ENCODE data around the gene QSOX2.

The QSOX2 gene

GRCh38 chr9:136253246-136254130 is 7.9 kb upstream of the QSOX2 start:
- no peaks in the 10 kb centered on the region for H3K36me3 ChIP-seq (ENCODE audit: insufficient read depth, low read length)
- H3K4me3 ChIP-seq (ENCODE audit: low read length, poor library complexity, severe bottlenecking), result no peak overlapping the region
- H3K4me1 ChIP-seq (ENCODE audit: insufficient read depth, low read length, poor library complexity, severe bottlenecking), result no peaks in the 10 kb centered on the region
- no peaks in the 10 kb centered on the region for H3K79me2 ChIP-seq (ENCODE audit: insufficient read depth, low read length)
- H3K9me3 ChIP-seq (ENCODE audit: insufficient read depth, low read depth, low read length), result no peaks in the 10 kb centered on the region
- no peaks in the 10 kb centered on the region for H3K9me2 ChIP-seq (replicated peaks; ENCODE audit: low read depth, low read length)
- H3K27me3 ChIP-seq (ENCODE audit: insufficient read depth, low read length, poor library complexity, severe bottlenecking), result no peaks in the 10 kb centered on the region
- no peak overlapping the region for H3K9ac ChIP-seq (ENCODE audit: low read depth, low read length, poor library complexity, severe bottlenecking)
- H4K20me1 ChIP-seq (ENCODE audit: insufficient read depth, low read length, poor library complexity, severe bottlenecking), result no peaks in the 10 kb centered on the region
- TF ChIP-seq CTCF (conservative IDR thresholded peaks at IDR 0.05; ENCODE audit: low read length) (no peak), EZH2phosphoT487 (IDR thresholded peaks at IDR 0.05; ENCODE audit: borderline replicate concordance) (no peak)
- H3K4me2 ChIP-seq (ENCODE audit: low read depth, low read length, poor library complexity, severe bottlenecking), result no peak overlapping the region
- H3F3A ChIP-seq (ENCODE audit: low read depth), result no peaks in the 10 kb centered on the region
- H2AFZ ChIP-seq (ENCODE audit: low read length), result no peak overlapping the region

- Histone ChIP-seq H3K9ac (ENCODE audit: low read depth, low read length, poor library complexity, severe bottlenecking) (no peak overlapping the region), H3K9me3 (ENCODE audit: insufficient read depth, low read depth, low read length) (no peaks in the 10 kb centered on the region), H3K27me3 (ENCODE audit: insufficient read depth, low read length, poor library complexity, severe bottlenecking) (no peaks in the 10 kb centered on the region), H3K4me1 (ENCODE audit: insufficient read depth, low read length, poor library complexity, severe bottlenecking) (no peaks in the 10 kb centered on the region), H4K20me1 (ENCODE audit: insufficient read depth, low read length, poor library complexity, severe bottlenecking) (no peaks in the 10 kb centered on the region), H3K4me2 (ENCODE audit: low read depth, low read length, poor library complexity, severe bottlenecking) (no peak overlapping the region), H3K4me3 (ENCODE audit: low read length, poor library complexity, severe bottlenecking) (no peak overlapping the region), H2AFZ (ENCODE audit: low read length) (no peak overlapping the region), H3K36me3 (ENCODE audit: insufficient read depth, low read length) (no peaks in the 10 kb centered on the region), H3F3A (ENCODE audit: low read depth) (no peaks in the 10 kb centered on the region), H3K9me2 (replicated peaks; ENCODE audit: low read depth, low read length) (no peaks in the 10 kb centered on the region), H3K79me2 (ENCODE audit: insufficient read depth, low read length) (no peaks in the 10 kb centered on the region)
- no peak for TF ChIP-seq EZH2phosphoT487 (IDR thresholded peaks at IDR 0.05; ENCODE audit: borderline replicate concordance)
- no peak for TF ChIP-seq CTCF (conservative IDR thresholded peaks at IDR 0.05; ENCODE audit: low read length)
Observed at GRCh38 chr9:136252846-136253245, 7.2 kb upstream of the QSOX2 start.

GRCh38 chr9:136252281-136252680 is 6.7 kb upstream of the QSOX2 start:
- no peak overlapping the region for H3K4me3 ChIP-seq (ENCODE audit: low read length, poor library complexity, severe bottlenecking)
- H3K9ac ChIP-seq (ENCODE audit: low read depth, low read length, poor library complexity, severe bottlenecking), result no peak overlapping the region
- no peaks in the 10 kb centered on the region for H4K20me1 ChIP-seq (ENCODE audit: insufficient read depth, low read length, poor library complexity, severe bottlenecking)
- no peak overlapping the region for H3K4me2 ChIP-seq (ENCODE audit: low read depth, low read length, poor library complexity, severe bottlenecking)
- no peaks in the 10 kb centered on the region for H3K9me2 ChIP-seq (replicated peaks; ENCODE audit: low read depth, low read length)
- no peak for TF ChIP-seq EZH2phosphoT487 (IDR thresholded peaks at IDR 0.05; ENCODE audit: borderline replicate concordance)
- TF ChIP-seq CTCF (conservative IDR thresholded peaks at IDR 0.05; ENCODE audit: low read length), result no peak
- H2AFZ ChIP-seq (ENCODE audit: low read length), result no peak overlapping the region
- H3K36me3 ChIP-seq (ENCODE audit: insufficient read depth, low read length), result no peaks in the 10 kb centered on the region
- no peaks in the 10 kb centered on the region for H3K79me2 ChIP-seq (ENCODE audit: insufficient read depth, low read length)
- no peaks in the 10 kb centered on the region for H3K9me3 ChIP-seq (ENCODE audit: insufficient read depth, low read depth, low read length)
- H3K4me1 ChIP-seq (ENCODE audit: insufficient read depth, low read length, poor library complexity, severe bottlenecking), result no peaks in the 10 kb centered on the region
- no peaks in the 10 kb centered on the region for H3K27me3 ChIP-seq (ENCODE audit: insufficient read depth, low read length, poor library complexity, severe bottlenecking)
- no peaks in the 10 kb centered on the region for H3F3A ChIP-seq (ENCODE audit: low read depth)

Data from Loucy (cell line).